Fibroblast of villous mesenchyme (primary cell): Measurements from ENCODE around the gene TMEM151B. TPM values are rescaled to one million over a fixed set of nuclear protein-coding genes. Genes with fewer than 3 reads are reported as not detected.

Experiments used
- DNase-seq: peaks from one replicate; pipeline ENCODE4 v3.0.0-alpha.2; 2010; ENCODE audit warnings: low read depth
- H3K4me3 ChIP-seq: 2 replicates; pipeline ENCODE4 v1.5.1; 2011; ENCODE audit warnings: low read depth, mild to moderate bottlenecking, low read length
- CTCF ChIP-seq: IDR thresholded peaks from 2 replicates; pipeline ENCODE4 v1.5.1; 2012; ENCODE audit warnings: low read depth, mild to moderate bottlenecking, low read length; ENCODE audit not compliant: insufficient read depth
- total RNA-seq: library from RNA; depleted of rRNA; stranded (reverse); fragments of >200 nt; gene quantifications from 2 replicates; pipeline ENCODE4 v1.2.3, GENCODE V29; 2012

The TMEM151B gene
- total RNA-seq, 1 donor, result not detected

DNA sequence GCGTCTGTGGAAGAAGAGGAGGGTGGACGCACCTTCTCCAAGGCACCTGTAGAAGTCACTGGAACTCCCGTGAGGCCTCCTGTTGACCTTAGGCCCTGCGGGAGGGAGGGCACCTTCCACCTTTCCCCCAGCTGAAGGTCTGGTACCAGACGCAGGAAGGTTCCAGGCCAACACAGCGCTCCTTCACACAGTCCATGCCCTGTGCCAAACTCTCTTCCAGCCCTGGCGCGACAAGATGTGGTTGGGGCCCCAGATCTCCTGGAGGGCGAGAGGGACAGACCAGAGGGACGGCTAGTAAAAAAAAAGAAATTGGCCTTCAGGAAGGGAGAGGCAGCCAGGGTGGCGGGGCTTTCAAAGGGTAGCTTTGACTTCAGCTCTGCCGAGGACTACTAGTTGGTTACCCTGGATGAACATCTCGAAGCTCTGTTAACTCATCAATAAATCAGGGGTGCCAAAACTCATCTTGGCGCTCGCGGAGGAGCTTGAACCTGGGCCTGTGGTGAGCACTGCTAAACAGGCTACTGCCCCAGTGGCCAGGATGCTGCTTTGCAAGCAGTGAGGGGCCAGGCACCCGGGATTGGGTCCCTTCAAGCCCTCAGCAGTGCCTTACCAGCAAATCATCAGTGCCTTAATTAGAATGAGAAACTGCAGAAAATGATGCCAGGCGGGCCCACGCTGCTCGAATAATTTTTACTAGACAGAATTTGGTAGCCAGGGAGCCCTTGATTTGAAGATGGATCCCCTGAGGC lies 28.0 kb downstream of the TMEM151B start:
- no peak overlapping the region for H3K4me3 ChIP-seq
- TF ChIP-seq CTCF, result no peak
- DNase-seq, result no peak

DNA sequence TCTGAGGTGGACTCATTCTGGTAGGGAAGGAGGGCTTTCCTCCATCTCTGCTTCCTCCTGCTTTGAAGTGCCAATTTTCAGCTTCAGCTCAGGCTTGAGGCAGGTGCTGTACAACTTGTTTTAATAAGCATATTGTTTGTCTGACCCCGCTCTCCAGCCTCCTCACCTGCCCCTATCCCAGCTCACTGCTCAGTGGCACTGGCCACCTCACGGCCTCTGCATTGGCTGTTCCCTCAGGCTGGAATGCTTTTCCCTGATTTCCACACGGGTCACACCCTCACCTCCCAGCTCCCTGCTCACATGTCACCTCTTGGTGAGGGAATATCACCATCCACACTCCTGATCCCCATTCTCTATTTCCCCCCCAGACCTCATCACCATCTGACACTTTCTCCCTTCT lies 28.6 kb downstream of the TMEM151B start:
- no peak for DNase-seq
- no peak for TF ChIP-seq CTCF
- no peak overlapping the region for H3K4me3 ChIP-seq

GRCh38 chr6:44300292-44300823 lies 30.1 kb downstream of the TMEM151B start:
- no peak for DNase-seq
- no peak for TF ChIP-seq CTCF

DNA sequence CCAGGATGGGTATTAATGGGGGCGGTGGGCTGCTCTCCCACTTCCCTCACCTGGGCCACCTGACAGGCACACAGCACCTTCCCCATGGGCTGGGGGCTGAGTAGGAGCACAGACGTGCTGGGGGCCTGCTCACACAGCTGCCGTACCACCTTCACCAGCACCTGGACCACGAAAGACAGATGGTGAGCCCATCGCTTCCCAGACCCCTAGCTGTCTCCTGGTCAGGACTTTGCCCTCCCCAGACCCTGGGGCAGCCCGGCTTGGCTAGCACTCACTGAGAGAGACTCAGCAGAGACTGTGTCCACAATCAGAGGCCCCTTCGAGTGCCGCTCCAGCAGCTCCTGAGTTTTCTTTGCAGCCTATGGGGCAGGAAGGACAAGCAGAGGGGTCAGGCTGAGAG lies 30.9 kb downstream of the TMEM151B start:
- TF ChIP-seq CTCF, result no peak
- no peak overlapping the region for H3K4me3 ChIP-seq
- DNase-seq, result no peak

More at GRCh38 chr6:44300292-44300823, 30.1 kb downstream of the TMEM151B start:
- no peak overlapping the region for H3K4me3 ChIP-seq

DNA sequence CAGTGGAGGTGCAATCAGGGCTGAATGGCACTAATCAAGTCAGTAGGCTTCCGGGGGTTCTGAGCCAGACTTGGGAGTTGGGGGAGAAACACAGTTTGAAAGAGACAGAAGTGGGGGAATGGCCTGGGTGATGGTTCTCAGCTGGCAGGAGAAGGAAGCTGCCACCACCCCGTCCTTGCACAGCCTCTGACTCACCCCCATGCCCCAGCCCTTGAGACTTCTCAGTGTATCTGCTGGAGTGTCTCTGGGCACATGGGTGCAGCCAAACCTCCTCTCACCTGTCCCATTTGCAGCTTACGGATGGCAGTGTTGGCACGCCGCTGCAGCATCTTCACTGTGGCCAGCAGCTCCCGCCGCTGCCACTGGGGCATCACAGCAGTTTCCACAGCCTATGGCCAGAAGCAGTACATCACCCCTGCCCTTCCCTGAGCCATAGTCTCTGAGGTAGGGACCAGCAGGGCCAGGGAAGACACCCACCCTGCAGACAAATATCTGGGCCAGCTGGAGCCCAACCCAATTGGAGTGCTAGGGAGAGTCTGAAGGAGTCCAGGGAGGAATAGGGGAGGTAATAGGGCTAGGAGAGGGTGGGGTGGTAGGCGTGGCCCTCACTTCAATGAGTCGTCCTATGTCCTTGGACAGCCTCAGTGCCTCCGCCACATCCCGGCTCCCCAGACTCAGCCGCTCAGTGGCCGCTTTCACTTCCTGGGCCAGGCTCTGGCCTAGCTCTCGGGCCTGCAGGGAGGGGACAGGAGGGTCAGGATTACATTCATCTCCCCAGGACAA lies 31.7 kb downstream of the TMEM151B start:
- no peak for DNase-seq
- no peak overlapping the region for H3K4me3 ChIP-seq
- TF ChIP-seq CTCF, result no peak

GRCh38 chr6:44302856-44303255 lies 32.6 kb downstream of the TMEM151B start:
- H3K4me3 ChIP-seq, result no peak overlapping the region
- no peak for TF ChIP-seq CTCF
- no peak for DNase-seq
